ENCODE measurements around the gene RANBP1. TPM values are rescaled to one million over a fixed set of nuclear protein-coding genes. Genes with fewer than 3 reads are reported as not detected.
A peak's percentile ranks its signal among the peaks of the same experiment; 100 is the strongest.

Gene RANBP1
- total RNA-seq, 1 experiment from 2014 or later = 133 TPM

DNA sequence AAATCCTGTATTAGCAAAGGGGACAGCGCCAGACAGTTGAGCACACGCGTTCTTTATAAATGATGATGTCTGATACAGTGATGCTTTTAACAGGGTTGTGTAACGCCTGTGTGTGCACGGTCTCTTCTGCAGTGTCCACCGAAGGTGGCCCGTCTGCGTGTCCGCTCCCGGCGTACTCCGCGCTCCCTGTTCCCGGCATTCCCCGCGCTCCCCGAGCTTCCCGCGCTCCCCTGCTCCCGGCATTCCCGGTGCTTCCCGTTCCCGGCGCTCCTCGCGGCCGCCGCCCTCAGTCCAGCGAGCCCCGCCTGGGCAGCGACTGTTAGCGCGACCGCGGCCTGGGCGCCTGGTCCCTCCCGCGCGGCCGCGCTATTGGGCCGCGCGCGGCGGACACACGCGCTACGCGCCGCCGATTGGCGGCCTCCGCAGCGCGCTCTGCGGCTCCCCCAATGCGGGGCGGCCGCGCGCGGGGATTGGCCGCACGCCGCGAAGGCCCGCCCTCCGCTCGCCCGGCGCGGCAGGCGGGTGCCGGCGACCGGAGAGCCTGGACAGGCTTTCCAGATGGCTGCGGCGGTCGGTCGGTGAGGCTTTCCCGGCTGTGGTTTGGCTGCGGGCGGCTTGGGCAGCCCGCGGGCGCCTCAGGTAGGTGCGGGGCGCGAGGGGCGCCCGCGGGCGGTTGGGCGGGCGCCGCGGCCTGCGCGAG lies 36.0 kb upstream of the RANBP1 start, which contains the start of gene DGCR8:
Gene DGCR8, plus strand, starts transcription at position 497 of the 700 bp plus-strand sequence. CDS start 5,723 bp downstream, outside the sequence.
- peak; percentile 93 for DNase-seq
- H3K27ac ChIP-seq (ENCODE audit: low read length) = peak within 1 kb of the TSS; percentile 78
- peaks cover 31% of the 10 kb centered on the region for H3K4me1 ChIP-seq (ENCODE audit: low read length)
- no peaks in the 10 kb centered on the region for H3K36me3 ChIP-seq (ENCODE audit: insufficient read depth, low read length)
- no peaks in the 10 kb centered on the region for H3K27me3 ChIP-seq (ENCODE audit: low read length)
- H3K4me2 ChIP-seq (ENCODE audit: low read depth, low read length, poor library complexity, severe bottlenecking) = peak within 1 kb of the TSS; percentile 94
- H2AFZ ChIP-seq (ENCODE audit: low read length) = peak within 1 kb of the TSS; percentile 95
- no peaks in the 10 kb centered on the region; the same call in 1 of the 2 replicates for H4K20me1 ChIP-seq (ENCODE audit: insufficient read depth, low read depth, low read length)
- H3K79me2 ChIP-seq (ENCODE audit: low read length) = peaks cover 50% of the 10 kb centered on the region
- H3K9ac ChIP-seq (ENCODE audit: low read length) = peak within 1 kb of the TSS; percentile 81
- no peaks in the 10 kb centered on the region for H3K9me3 ChIP-seq (ENCODE audit: low read length)
- no peaks in the 10 kb centered on the region for H3K9me2 ChIP-seq (replicated peaks; ENCODE audit: insufficient read depth, low read length)
- H3K4me3 ChIP-seq (ENCODE audit: low read length) = peak within 1 kb of the TSS; percentile 86

DNA sequence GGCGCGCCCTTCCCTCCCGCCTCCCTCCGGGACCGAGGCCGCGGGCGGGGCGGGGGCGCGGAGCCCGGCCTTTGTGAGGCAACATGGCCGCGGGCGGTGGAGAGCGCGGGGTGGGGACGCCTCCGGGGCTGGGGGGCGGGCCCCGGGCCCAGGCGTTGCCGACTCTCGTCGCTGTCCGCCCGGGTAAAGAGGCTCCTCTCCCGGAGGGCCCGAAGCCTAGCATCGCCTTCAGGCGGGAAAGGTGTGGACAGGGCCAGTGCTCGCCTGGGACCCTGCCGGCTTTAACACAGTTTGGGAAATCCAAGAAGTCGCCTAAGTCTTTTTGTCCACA lies 35.5 kb upstream of the RANBP1 start:
- peak overlapping the region; percentile 81 for H3K9ac ChIP-seq (ENCODE audit: low read length)
- peak; percentile 87 for DNase-seq
- H3K9me2 ChIP-seq (replicated peaks; ENCODE audit: insufficient read depth, low read length) = no peaks in the 10 kb centered on the region
- H3K4me2 ChIP-seq (ENCODE audit: low read depth, low read length, poor library complexity, severe bottlenecking) = peak overlapping the region; percentile 84
- H3K4me3 ChIP-seq (ENCODE audit: low read length) = peak overlapping the region; percentile 86
- H3K36me3 ChIP-seq (ENCODE audit: insufficient read depth, low read length) = peaks cover 4% of the 10 kb centered on the region; the same call in 1 of the 2 replicates
- H2AFZ ChIP-seq (ENCODE audit: low read length) = 0 out of 2 replicates have a peak overlapping the region, but pooled peaks have one; percentile 1
- no peaks in the 10 kb centered on the region for H3K9me3 ChIP-seq (ENCODE audit: low read length)
- peaks cover 55% of the 10 kb centered on the region for H3K79me2 ChIP-seq (ENCODE audit: low read length)
- peaks cover 31% of the 10 kb centered on the region for H3K4me1 ChIP-seq (ENCODE audit: low read length)
- no peaks in the 10 kb centered on the region; the same call in 1 of the 2 replicates for H4K20me1 ChIP-seq (ENCODE audit: insufficient read depth, low read depth, low read length)
- H3K27me3 ChIP-seq (ENCODE audit: low read length) = no peaks in the 10 kb centered on the region
- H3K27ac ChIP-seq (ENCODE audit: low read length) = peak overlapping the region; percentile 78

DNA sequence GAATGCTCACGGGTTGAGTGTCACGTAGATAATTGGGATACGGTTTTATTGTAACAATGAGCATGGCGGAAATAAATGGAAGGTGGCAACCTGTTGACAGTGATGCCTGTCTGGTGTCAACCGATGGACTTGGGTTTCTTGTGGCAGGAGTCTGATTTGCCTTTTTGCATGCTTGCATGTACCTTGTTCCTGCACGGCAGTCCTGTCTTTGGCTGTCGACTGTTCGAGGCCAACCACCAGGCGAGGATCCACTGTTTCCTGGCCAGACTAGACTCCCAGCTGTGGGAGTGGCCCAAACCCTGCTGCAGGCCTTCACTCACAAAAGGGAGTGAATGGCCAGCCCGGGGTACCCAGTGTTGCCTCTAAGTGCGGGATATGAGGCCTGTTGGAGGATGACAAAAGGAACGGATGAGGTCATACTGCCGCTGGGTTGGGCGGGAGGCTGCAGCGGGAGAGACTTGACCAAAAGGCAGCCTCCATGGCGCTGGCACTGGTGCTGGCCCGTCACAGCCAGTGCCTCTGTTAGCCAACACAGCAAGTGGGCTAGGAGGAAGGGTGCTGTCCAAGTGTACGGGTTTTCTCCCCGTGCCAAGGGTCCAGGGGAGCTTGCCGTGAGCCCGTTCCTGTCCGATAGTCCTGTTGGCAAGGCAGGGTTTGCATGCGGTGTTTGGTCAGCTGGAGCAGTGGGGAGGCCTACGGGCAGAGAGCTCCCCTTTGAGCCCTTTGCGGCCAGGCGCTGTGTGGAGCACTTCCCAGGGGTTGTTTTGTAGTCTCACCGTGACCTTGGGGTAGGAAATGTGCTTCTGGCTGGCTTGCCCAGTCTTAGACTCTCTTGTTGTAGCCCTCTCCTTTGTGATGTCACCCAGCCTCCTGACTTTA lies 34.9 kb upstream of the RANBP1 start:
- Histone ChIP-seq H4K20me1 (ENCODE audit: insufficient read depth, low read depth, low read length) (no peaks in the 10 kb centered on the region; the same call in 1 of the 2 replicates), H3K4me2 (ENCODE audit: low read depth, low read length, poor library complexity, severe bottlenecking) (peak overlapping the region; percentile 84), H3K9me2 (replicated peaks; ENCODE audit: insufficient read depth, low read length) (no peaks in the 10 kb centered on the region), H3K4me1 (ENCODE audit: low read length) (peaks cover 31% of the 10 kb centered on the region), H3K9me3 (ENCODE audit: low read length) (no peaks in the 10 kb centered on the region), H3K9ac (ENCODE audit: low read length) (peak overlapping the region; percentile 81), H3K79me2 (ENCODE audit: low read length) (peaks cover 61% of the 10 kb centered on the region), H2AFZ (ENCODE audit: low read length) (0 out of 2 replicates have a peak overlapping the region, but pooled peaks have one; percentile 1), H3K4me3 (ENCODE audit: low read length) (peak overlapping the region; percentile 86), H3K36me3 (ENCODE audit: insufficient read depth, low read length) (peaks cover 10% of the 10 kb centered on the region; the same call in 1 of the 2 replicates), H3K27me3 (ENCODE audit: low read length) (no peaks in the 10 kb centered on the region), H3K27ac (ENCODE audit: low read length) (peak overlapping the region; percentile 78)
- DNase-seq = peak; percentile 66

DNA sequence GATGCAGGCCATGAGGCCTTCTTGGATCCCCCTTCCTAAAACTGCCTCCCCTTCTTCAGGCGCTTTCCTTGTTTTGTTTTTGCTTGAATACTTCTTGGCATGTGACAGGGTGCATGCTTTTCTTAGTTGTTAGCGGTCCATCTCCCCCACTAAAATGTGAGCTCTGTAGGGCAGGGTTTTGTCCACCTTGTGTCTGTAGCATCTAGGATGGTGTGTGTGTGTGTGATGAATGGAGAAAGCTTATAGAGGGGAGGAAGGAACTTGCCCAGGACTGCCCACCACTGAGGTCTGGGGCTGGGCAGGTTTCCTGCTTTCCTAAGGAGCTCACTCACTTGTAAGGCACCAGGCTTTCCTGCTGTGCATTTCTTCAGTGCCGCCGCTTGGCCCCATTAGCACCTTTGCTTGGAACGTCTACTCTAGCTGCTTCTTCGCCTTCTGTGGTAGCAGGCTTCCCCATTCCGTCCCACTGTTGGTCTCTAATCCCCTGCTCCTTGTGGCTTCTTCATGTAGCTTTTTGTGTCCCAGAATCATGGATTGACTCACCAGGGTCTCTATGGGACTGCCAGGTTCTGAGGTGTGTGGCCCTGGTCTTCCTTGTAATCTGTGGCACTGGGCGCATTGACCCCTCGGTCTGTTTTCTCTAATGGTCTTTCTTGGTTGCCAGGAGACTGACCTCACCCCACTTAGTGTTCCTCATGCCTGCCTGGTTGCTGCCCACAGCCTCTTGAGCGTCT lies 32.6 kb upstream of the RANBP1 start:
- Histone ChIP-seq H3K9me3 (ENCODE audit: low read length) (no peaks in the 10 kb centered on the region), H3K27ac (ENCODE audit: low read length) (no peak overlapping the region), H3K4me1 (ENCODE audit: low read length) (peaks cover 31% of the 10 kb centered on the region), H4K20me1 (ENCODE audit: insufficient read depth, low read depth, low read length) (no peaks in the 10 kb centered on the region; the same call in 1 of the 2 replicates), H3K79me2 (ENCODE audit: low read length) (peaks cover 68% of the 10 kb centered on the region), H3K27me3 (ENCODE audit: low read length) (no peaks in the 10 kb centered on the region), H3K9ac (ENCODE audit: low read length) (peak overlapping the region; percentile 41), H3K4me3 (ENCODE audit: low read length) (no peak overlapping the region), H3K4me2 (ENCODE audit: low read depth, low read length, poor library complexity, severe bottlenecking) (peak overlapping the region; percentile 9), H3K36me3 (ENCODE audit: insufficient read depth, low read length) (peaks cover 27% of the 10 kb centered on the region; the same call in 1 of the 2 replicates), H2AFZ (ENCODE audit: low read length) (no peak overlapping the region), H3K9me2 (replicated peaks; ENCODE audit: insufficient read depth, low read length) (no peaks in the 10 kb centered on the region)
- no peak for DNase-seq

DNA sequence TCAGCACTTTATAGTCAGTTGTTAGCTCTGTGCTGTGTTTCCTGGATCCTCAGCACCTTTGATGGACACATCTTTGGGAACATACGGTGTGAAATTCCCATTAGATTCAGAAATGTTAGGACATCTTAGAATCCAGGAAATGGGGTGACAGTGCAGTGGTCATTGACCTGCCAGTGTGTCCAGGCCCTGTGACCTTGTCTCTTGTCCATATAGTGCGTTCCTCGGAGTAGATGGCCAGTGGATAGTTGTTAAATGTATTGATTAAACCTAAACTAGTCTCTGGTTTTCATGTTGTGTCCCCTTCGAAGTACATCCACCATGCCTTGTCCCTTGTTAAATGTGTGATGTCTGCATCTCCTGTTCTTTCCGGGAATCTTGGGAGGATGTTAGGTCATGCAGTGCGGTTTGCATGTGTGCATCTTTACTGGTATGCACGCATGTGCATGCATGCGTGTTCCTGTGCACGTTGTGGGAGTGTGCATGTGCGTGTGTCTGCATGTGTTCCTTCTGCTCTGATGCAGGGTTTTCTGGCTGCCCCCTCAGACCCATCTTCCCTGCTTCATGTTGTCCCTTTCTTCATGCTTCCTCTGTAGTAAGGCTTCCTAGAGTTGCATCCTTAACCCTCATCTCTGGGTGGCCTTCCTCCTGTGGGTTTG lies 31.9 kb upstream of the RANBP1 start:
- Histone ChIP-seq H3K4me2 (ENCODE audit: low read depth, low read length, poor library complexity, severe bottlenecking) (no peak overlapping the region), H3K27me3 (ENCODE audit: low read length) (no peaks in the 10 kb centered on the region), H4K20me1 (ENCODE audit: insufficient read depth, low read depth, low read length) (no peaks in the 10 kb centered on the region; the same call in 1 of the 2 replicates), H3K4me3 (ENCODE audit: low read length) (no peak overlapping the region), H2AFZ (ENCODE audit: low read length) (no peak overlapping the region), H3K27ac (ENCODE audit: low read length) (no peak overlapping the region), H3K79me2 (ENCODE audit: low read length) (peaks cover 68% of the 10 kb centered on the region), H3K4me1 (ENCODE audit: low read length) (peaks cover 31% of the 10 kb centered on the region), H3K9ac (ENCODE audit: low read length) (no peak overlapping the region), H3K9me2 (replicated peaks; ENCODE audit: insufficient read depth, low read length) (no peaks in the 10 kb centered on the region), H3K9me3 (ENCODE audit: low read length) (no peaks in the 10 kb centered on the region), H3K36me3 (ENCODE audit: insufficient read depth, low read length) (peaks cover 30% of the 10 kb centered on the region; the same call in 1 of the 2 replicates)
- DNase-seq = no peak

DNA sequence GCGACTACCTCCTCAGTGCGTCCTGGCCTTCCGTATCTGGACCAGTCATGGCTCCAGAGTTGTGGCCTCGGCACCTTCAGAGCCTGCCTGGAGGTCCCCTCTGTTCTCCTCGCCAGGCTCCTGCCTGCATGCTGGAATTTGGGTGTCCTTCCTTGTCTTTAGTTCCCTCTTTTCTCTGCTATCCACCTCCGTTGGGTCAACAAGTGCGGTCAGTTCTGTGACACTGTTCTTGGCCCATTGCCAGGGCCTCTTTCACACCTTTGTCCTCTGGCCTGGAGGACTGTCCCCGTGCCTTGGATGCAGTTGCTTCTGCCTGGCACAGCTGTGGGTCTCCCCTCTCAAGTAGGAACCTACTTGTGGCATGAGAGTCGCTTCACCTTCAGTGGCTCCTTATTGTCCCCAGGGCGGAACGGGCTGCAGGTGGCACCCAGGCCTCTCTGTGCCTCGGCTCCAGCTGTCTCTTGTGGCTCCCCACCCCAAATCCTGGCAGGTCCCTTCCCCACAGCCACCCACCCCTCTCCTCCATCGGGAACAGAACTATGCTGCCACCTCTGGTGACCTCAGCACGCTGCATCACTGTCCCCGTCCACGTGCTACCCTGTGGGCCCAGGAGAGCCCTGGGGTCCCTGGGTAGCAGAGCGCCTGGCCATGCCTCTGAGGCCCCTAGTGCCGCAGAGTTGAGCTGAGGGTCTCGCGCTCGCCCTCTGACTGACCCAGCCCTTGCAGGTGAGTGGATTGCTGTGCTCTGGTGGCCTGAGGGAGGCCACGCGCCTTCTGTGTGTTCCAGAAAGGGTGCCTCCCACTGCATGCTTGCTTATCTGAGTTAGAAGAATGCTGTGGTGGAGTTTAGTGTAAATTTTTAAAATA lies 31.1 kb upstream of the RANBP1 start:
- Histone ChIP-seq H3K4me1 (ENCODE audit: low read length) (peaks cover 27% of the 10 kb centered on the region), H3K79me2 (ENCODE audit: low read length) (peaks cover 64% of the 10 kb centered on the region), H3K27ac (ENCODE audit: low read length) (no peak overlapping the region), H3K4me2 (ENCODE audit: low read depth, low read length, poor library complexity, severe bottlenecking) (no peak overlapping the region), H3K36me3 (ENCODE audit: insufficient read depth, low read length) (peaks cover 38% of the 10 kb centered on the region; the same call in 1 of the 2 replicates), H2AFZ (ENCODE audit: low read length) (no peak overlapping the region), H3K9me3 (ENCODE audit: low read length) (no peaks in the 10 kb centered on the region), H3K9ac (ENCODE audit: low read length) (no peak overlapping the region), H4K20me1 (ENCODE audit: insufficient read depth, low read depth, low read length) (no peaks in the 10 kb centered on the region; the same call in 1 of the 2 replicates), H3K4me3 (ENCODE audit: low read length) (no peak overlapping the region), H3K9me2 (replicated peaks; ENCODE audit: insufficient read depth, low read length) (no peaks in the 10 kb centered on the region), H3K27me3 (ENCODE audit: low read length) (no peaks in the 10 kb centered on the region)
- DNase-seq = peak; percentile 61

DNA sequence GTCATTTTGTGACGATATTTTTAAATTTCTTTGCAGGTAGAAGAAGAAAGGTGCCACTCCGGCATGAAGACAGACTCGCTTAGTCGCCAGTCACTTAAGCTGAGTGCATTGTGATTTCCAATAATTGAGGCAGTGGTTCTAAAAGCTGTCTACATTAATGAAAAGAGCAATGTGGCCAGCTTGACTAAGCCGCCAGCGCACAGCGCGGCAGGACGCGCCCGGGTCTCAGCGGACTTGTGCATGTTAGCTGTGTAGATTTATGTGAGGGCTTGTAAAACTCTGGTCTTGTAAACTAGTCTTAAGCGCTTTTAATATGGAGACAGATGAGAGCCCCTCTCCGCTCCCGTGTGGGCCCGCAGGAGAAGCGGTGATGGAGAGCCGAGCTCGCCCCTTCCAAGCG lies 30.3 kb upstream of the RANBP1 start:
- DNase-seq = no peak
- H2AFZ ChIP-seq (ENCODE audit: low read length) = no peak overlapping the region
- H3K4me2 ChIP-seq (ENCODE audit: low read depth, low read length, poor library complexity, severe bottlenecking) = no peak overlapping the region
- H3K9ac ChIP-seq (ENCODE audit: low read length) = no peak overlapping the region
- H4K20me1 ChIP-seq (ENCODE audit: insufficient read depth, low read depth, low read length) = no peaks in the 10 kb centered on the region; the same call in 1 of the 2 replicates
- peaks cover 45% of the 10 kb centered on the region; the same call in 1 of the 2 replicates for H3K36me3 ChIP-seq (ENCODE audit: insufficient read depth, low read length)
- no peaks in the 10 kb centered on the region for H3K9me3 ChIP-seq (ENCODE audit: low read length)
- no peaks in the 10 kb centered on the region for H3K9me2 ChIP-seq (replicated peaks; ENCODE audit: insufficient read depth, low read length)
- peaks cover 60% of the 10 kb centered on the region for H3K79me2 ChIP-seq (ENCODE audit: low read length)
- peaks cover 27% of the 10 kb centered on the region for H3K4me1 ChIP-seq (ENCODE audit: low read length)
- H3K27ac ChIP-seq (ENCODE audit: low read length) = no peak overlapping the region
- no peak overlapping the region for H3K4me3 ChIP-seq (ENCODE audit: low read length)
- H3K27me3 ChIP-seq (ENCODE audit: low read length) = no peaks in the 10 kb centered on the region

Data from Karpas-422 (cell line).